ENCODE data around the gene ANTXRL.
"Not testable (repeated sequence)": the region's sequence is repeated elsewhere in the genome, so short reads cannot be mapped to it uniquely, and the experiment has no call there.

DNA sequence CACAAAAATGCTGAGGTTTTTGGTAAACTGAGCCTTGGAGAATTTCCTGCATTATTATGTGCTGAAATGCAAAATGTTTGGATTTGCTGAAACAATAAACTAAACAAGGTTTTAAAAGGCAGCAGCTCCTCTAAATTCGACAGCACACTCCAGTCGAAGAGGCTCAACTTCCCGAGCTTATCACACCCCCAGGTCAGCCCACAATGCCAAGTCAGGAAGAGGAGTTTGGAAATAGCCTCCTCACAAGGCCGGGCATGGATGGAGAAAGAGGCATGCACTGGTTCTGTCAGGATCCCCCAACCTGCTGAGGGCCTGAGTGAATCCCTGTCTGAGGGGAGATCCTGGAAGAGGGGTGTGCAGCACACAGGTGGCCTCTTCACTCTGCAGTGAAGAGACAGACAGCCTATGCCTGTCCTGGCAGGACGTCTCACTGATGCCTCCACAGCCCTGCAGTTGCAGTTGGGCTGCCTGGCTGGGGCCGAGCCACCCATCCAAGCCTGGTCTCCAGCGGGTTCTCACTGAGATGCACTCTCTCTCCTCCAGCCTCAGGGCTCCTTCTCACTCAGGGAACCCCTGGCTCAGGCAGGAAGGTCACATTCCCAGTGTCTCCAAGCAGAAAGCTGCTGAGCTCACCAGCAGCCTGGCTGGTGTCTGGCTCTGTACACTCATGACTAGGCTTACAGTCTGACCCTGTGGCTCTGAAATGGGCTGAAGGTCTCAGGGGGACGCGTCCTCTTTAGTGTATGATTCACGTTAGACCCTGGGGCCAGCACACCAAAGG lies 40.2 kb upstream of the ANTXRL start:
- TF ChIP-seq POLR2AphosphoS5 (IDR thresholded peaks at IDR 0.05; ENCODE audit: insufficient read depth in 1 of 2, low read depth in 1 of 2); POLR2A (IDR thresholded peaks at IDR 0.05): not testable (repeated sequence)
- TF ChIP-seq, protein P1, sequence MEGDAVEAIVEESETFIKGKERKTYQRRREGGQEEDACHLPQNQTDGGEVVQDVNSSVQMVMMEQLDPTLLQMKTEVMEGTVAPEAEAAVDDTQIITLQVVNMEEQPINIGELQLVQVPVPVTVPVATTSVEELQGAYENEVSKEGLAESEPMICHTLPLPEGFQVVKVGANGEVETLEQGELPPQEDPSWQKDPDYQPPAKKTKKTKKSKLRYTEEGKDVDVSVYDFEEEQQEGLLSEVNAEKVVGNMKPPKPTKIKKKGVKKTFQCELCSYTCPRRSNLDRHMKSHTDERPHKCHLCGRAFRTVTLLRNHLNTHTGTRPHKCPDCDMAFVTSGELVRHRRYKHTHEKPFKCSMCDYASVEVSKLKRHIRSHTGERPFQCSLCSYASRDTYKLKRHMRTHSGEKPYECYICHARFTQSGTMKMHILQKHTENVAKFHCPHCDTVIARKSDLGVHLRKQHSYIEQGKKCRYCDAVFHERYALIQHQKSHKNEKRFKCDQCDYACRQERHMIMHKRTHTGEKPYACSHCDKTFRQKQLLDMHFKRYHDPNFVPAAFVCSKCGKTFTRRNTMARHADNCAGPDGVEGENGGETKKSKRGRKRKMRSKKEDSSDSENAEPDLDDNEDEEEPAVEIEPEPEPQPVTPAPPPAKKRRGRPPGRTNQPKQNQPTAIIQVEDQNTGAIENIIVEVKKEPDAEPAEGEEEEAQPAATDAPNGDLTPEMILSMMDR (IDR thresholded peaks at IDR 0.05): not testable (repeated sequence)

Measured in vagina (tissue), 2 donors.